ENCODE results near the gene PTPRD.

The PTPRD gene

DNA sequence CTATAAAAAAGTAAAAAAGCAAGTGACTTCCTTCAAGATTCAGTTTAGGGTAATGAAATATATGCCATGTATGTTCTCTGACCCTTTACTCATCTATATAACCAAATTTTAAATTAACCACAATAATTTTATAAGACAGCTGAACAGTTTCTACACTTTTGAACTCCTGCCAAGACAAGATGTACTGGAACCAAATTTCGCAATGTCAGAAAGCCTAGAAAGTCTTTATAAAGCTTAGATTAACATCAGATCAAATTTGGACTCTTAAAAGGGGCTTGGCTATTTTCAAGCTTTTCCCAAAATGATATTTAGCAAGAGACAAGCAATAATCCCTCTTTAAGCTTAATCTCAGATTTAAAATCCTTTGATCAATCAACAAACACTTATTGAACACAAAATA is 362.6 kb downstream of the PTPRD start:
- no peak overlapping the region for H3K4me3 ChIP-seq (ENCODE audit: low read length)
- H3K9me3 ChIP-seq (ENCODE audit: low read length) = no peaks in the 10 kb centered on the region
- no peaks in the 10 kb centered on the region for H3K27me3 ChIP-seq (ENCODE audit: insufficient read depth, low read length)
- peaks cover 11% of the 10 kb centered on the region for H3K4me1 ChIP-seq (ENCODE audit: insufficient read depth, low read length)
- H2AFZ ChIP-seq (ENCODE audit: low read depth, low read length) = no peak overlapping the region
- H3K36me3 ChIP-seq (ENCODE audit: insufficient read depth, low read length) = no peaks in the 10 kb centered on the region

DNA sequence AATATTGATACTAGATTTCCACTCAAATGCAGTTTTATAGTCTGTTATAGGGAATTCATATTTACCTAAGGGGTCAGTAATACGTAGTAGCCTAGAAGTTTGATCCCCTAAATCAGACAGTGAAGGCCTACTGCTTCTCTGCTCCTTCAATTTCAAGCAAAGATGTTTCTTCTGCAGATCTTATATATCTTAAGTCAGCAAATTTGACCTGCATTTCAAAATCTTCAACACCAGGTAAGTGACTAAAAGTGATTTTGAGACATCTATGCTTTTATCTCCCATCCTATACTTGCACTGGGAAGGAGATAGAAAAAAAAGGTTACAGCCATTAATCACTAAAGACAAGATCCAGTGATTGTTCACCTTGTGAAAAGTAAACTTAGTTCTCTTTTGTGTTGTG is 363.9 kb downstream of the PTPRD start:
- Histone ChIP-seq H3K9me3 (ENCODE audit: low read length) (no peaks in the 10 kb centered on the region), H3K4me3 (ENCODE audit: low read length) (no peak overlapping the region), H3K4me1 (ENCODE audit: insufficient read depth, low read length) (peaks cover 1% of the 10 kb centered on the region), H3K27me3 (ENCODE audit: insufficient read depth, low read length) (no peaks in the 10 kb centered on the region), H3K36me3 (ENCODE audit: insufficient read depth, low read length) (no peaks in the 10 kb centered on the region), H2AFZ (ENCODE audit: low read depth, low read length) (no peak overlapping the region)

DNA sequence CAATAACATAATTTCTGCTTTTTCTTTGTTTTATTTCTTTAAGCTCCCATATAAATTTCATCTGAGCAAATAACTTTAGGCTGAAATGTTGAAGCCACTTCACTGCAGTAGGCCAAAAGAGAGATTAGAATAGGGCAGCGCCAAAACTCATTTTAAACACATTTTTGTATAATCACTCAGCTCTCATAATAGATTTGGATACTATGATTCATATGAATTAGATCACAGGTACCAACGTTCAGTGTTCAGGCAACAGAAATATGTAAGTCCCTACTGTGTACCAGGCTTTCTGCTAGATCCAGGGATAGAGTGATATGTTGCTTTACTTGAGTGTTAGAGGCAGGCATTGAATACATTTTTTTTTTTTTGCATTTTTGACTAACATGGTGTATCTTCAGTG is 370.5 kb downstream of the PTPRD start:
- no peaks in the 10 kb centered on the region for H3K36me3 ChIP-seq (ENCODE audit: insufficient read depth, low read length)
- H3K9me3 ChIP-seq (ENCODE audit: low read length) = no peaks in the 10 kb centered on the region
- no peaks in the 10 kb centered on the region for H3K4me1 ChIP-seq (ENCODE audit: insufficient read depth, low read length)
- H3K27me3 ChIP-seq (ENCODE audit: insufficient read depth, low read length) = no peaks in the 10 kb centered on the region
- H2AFZ ChIP-seq (ENCODE audit: low read depth, low read length) = no peak overlapping the region
- H3K4me3 ChIP-seq (ENCODE audit: low read length) = no peak overlapping the region

DNA sequence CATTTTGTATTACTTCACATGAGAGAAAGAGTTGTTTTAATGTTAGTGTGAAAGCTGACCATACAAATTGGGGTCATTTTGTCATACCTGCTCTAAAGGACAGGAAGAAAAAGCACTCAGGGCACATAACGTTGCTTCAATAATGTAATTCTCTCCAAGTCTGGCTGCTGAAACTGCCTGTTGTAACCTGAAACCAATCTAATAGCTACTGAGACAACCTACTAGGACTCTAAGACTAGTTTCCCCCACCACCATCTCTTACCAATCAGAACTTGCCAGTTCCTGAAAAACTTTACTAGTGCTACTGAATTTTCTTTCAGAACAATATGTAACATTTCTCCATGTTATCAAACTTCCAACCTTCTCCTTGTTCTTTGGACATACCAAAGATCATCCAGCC is 374.7 kb downstream of the PTPRD start:
- Histone ChIP-seq H3K4me1 (ENCODE audit: insufficient read depth, low read length) (peaks cover 2% of the 10 kb centered on the region), H3K27me3 (ENCODE audit: insufficient read depth, low read length) (no peaks in the 10 kb centered on the region), H2AFZ (ENCODE audit: low read depth, low read length) (no peak overlapping the region), H3K4me3 (ENCODE audit: low read length) (no peak overlapping the region), H3K9me3 (ENCODE audit: low read length) (no peaks in the 10 kb centered on the region), H3K36me3 (ENCODE audit: insufficient read depth, low read length) (no peaks in the 10 kb centered on the region)

DNA sequence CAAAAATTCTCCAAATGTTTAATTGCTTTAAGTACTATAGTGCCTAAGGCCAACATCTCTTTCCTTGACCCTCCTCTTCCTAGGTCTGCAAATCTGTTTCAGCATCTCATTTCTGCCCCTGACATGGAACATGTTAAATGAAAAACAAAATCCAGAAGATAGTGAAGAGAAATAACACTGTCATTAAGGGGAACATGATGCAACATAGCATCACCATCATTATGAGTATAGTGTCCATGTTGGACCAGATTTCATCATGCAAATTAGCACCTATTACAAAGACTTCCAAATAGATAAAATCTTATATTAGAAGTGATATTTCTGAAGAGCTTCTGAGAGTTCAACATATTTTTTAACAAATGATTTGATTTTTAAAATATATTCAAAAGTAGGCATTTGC is 375.2 kb downstream of the PTPRD start:
- no peak overlapping the region for H3K4me3 ChIP-seq (ENCODE audit: low read length)
- H3K36me3 ChIP-seq (ENCODE audit: insufficient read depth, low read length) = no peaks in the 10 kb centered on the region
- H3K27me3 ChIP-seq (ENCODE audit: insufficient read depth, low read length) = no peaks in the 10 kb centered on the region
- H2AFZ ChIP-seq (ENCODE audit: low read depth, low read length) = no peak overlapping the region
- peaks cover 7% of the 10 kb centered on the region for H3K4me1 ChIP-seq (ENCODE audit: insufficient read depth, low read length)
- H3K9me3 ChIP-seq (ENCODE audit: low read length) = no peaks in the 10 kb centered on the region

DNA sequence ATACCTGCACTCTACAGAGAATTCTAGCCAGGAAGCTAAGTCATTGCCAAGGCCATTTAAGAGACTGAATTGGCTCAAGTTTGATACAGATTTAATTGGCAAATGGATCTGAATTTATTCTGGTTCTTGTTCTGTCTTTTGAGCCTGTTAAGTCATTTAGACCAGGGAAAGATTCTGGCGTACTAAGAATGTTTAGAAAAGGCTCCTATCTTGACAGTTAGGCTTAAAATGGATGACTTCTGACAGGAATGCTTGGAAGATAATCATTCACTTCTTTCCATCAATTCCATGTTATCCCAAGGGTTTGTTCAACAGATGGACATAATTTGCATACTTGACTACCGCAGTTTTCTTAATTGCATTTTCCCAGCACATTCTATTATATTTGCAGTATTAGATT is 376.6 kb downstream of the PTPRD start:
- H3K4me3 ChIP-seq (ENCODE audit: low read length) = no peak overlapping the region
- H3K4me1 ChIP-seq (ENCODE audit: insufficient read depth, low read length) = peaks cover 14% of the 10 kb centered on the region
- no peaks in the 10 kb centered on the region for H3K9me3 ChIP-seq (ENCODE audit: low read length)
- no peaks in the 10 kb centered on the region for H3K36me3 ChIP-seq (ENCODE audit: insufficient read depth, low read length)
- no peak overlapping the region for H2AFZ ChIP-seq (ENCODE audit: low read depth, low read length)
- H3K27me3 ChIP-seq (ENCODE audit: insufficient read depth, low read length) = no peaks in the 10 kb centered on the region

DNA sequence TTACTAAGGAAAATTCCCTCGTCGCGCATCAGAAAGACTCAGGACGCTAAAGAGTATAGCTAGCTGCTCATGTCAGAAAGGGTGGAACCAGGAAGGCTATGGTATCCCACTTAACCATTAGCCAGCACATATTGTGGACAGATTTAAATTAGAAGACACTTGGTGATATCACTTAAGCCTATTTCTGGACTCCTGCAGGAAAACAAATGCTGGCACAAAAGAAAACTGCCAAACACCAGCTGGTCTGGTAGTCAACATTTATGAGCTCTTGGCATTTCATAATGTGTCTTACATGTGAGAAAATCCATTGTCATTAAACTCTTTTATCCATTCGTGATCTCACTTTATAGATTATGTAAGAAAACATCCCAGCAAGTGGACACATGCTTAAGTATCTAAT is 377.4 kb downstream of the PTPRD start:
- Histone ChIP-seq H3K27me3 (ENCODE audit: insufficient read depth, low read length) (no peaks in the 10 kb centered on the region), H3K9me3 (ENCODE audit: low read length) (no peaks in the 10 kb centered on the region), H3K4me1 (ENCODE audit: insufficient read depth, low read length) (peaks cover 14% of the 10 kb centered on the region), H3K36me3 (ENCODE audit: insufficient read depth, low read length) (no peaks in the 10 kb centered on the region), H2AFZ (ENCODE audit: low read depth, low read length) (no peak overlapping the region), H3K4me3 (ENCODE audit: low read length) (no peak overlapping the region)

DNA sequence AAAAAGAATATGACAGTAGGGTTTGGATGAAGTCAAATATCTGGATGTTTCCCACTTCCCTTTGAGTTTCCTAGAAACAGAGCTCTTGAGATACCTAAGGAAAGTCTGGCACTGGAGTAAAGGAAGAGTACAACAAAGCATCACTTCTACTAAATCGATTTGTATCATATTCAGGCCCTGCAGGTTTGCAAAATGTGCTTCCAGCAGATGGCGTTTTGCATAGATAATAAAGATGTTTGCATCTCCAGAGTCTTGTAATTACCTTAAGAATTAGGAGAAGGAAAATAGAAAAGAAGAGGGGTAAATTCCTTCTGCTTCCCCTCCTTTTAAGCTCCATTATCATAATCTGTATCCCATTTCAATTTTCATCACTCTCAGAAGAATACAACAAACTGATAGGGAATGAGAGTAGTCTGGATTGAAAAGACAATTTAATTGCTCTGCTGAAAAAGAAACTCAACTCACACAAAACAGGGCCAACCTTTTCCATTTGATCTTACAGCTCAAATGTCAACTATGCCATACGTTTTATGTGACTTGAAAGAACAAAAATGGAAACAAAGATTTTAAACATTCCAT is 380.4 kb downstream of the PTPRD start:
- peak overlapping the region; percentile 71 for H2AFZ ChIP-seq (ENCODE audit: low read depth, low read length)
- H3K9me3 ChIP-seq (ENCODE audit: low read length) = no peaks in the 10 kb centered on the region
- no peak overlapping the region for H3K4me3 ChIP-seq (ENCODE audit: low read length)
- no peaks in the 10 kb centered on the region for H3K27me3 ChIP-seq (ENCODE audit: insufficient read depth, low read length)
- peaks cover 14% of the 10 kb centered on the region for H3K4me1 ChIP-seq (ENCODE audit: insufficient read depth, low read length)
- H3K36me3 ChIP-seq (ENCODE audit: insufficient read depth, low read length) = no peaks in the 10 kb centered on the region

DNA sequence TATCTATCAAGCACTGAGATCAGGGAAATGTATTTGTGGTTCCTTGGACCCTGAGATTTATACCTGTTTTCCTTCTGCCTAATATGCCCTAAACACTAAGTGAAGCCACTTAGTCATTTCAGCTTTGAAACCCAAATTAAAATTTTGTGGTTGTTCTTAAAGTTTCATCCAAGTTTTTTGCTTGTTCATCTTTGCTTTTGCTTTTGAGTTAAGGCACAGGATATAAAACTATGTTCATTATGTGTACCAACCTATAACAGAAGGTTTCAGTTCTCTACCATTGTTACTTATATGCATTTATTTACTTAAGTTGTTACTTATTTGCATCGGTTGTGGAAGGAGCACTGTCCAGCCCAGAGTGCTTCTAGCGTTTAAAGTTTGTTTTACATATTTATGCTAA is 382.3 kb downstream of the PTPRD start:
- no peaks in the 10 kb centered on the region for H3K36me3 ChIP-seq (ENCODE audit: insufficient read depth, low read length)
- no peak overlapping the region for H2AFZ ChIP-seq (ENCODE audit: low read depth, low read length)

DNA sequence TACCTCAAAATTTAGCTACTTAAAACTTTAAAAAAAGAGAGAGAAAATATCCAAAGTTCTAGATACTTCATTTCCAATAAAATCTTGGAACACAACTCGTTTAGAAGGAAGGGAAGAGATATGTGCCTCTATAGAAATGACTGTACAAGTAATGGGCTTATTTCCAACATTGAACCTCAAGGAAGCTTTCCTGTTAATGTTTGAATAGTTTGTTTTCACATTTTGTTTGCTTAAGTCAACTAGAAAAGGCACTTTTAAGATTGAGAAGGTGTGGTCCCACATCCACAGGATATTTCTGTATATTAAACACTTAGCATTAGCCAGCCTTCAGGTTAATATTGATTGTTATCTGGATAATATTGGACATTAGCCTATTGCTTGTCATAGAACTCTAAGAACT is 384.7 kb downstream of the PTPRD start:
- no peaks in the 10 kb centered on the region for H3K36me3 ChIP-seq (ENCODE audit: insufficient read depth, low read length)
- H3K4me3 ChIP-seq (ENCODE audit: low read length) = no peak overlapping the region
- H3K9me3 ChIP-seq (ENCODE audit: low read length) = no peaks in the 10 kb centered on the region
- H3K4me1 ChIP-seq (ENCODE audit: insufficient read depth, low read length) = peaks cover 12% of the 10 kb centered on the region
- H2AFZ ChIP-seq (ENCODE audit: low read depth, low read length) = no peak overlapping the region
- no peaks in the 10 kb centered on the region for H3K27me3 ChIP-seq (ENCODE audit: insufficient read depth, low read length)

More for the DNA sequence above, 382.3 kb downstream of the PTPRD start:
- Histone ChIP-seq H3K4me3 (ENCODE audit: low read length) (no peak overlapping the region), H3K4me1 (ENCODE audit: insufficient read depth, low read length) (peaks cover 14% of the 10 kb centered on the region), H3K27me3 (ENCODE audit: insufficient read depth, low read length) (no peaks in the 10 kb centered on the region), H3K9me3 (ENCODE audit: low read length) (no peaks in the 10 kb centered on the region)

DNA sequence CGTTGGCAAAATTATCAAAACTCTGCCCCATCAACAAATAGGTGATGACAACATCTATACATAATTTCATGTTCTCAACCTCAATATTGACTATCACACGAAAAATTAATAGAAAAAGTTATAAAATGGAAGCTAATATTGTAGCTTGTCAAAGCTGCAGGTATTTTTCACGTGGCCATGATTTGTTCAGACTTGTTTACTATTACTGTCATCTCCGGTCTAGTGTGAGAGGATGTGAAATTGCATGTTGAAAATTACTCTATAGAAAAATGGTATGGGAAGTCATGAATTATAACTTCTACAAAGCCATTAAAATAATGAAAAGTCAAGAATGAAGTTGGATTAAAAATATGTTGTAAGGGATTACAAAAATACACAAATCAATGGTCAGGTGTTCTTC is 385.8 kb downstream of the PTPRD start:
- no peaks in the 10 kb centered on the region for H3K9me3 ChIP-seq (ENCODE audit: low read length)
- H3K4me3 ChIP-seq (ENCODE audit: low read length) = no peak overlapping the region
- H3K36me3 ChIP-seq (ENCODE audit: insufficient read depth, low read length) = no peaks in the 10 kb centered on the region
- peaks cover 1% of the 10 kb centered on the region for H3K4me1 ChIP-seq (ENCODE audit: insufficient read depth, low read length)
- no peak overlapping the region for H2AFZ ChIP-seq (ENCODE audit: low read depth, low read length)
- H3K27me3 ChIP-seq (ENCODE audit: insufficient read depth, low read length) = no peaks in the 10 kb centered on the region

DNA sequence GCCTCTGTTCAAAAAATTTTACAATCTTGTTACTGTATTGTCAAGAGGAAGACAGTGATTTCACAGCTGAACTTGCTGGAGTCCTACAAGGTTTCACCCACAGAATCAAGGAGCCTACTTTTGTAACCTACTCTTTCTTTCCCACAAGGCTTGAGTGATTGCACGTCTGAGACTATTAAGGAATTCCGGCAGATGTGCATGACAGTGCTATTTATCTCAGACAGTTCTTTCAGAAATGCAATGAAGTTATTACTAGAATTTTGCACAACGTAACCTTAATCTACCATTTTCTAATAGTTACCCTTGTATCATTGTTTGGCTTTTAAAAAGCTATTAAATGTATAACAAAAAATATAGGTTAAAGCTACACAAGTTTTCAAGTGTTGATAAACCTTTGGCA is 400.1 kb downstream of the PTPRD start:
- Histone ChIP-seq H2AFZ (ENCODE audit: low read depth, low read length) (no peak overlapping the region), H3K27me3 (ENCODE audit: insufficient read depth, low read length) (no peaks in the 10 kb centered on the region), H3K36me3 (ENCODE audit: insufficient read depth, low read length) (no peaks in the 10 kb centered on the region), H3K4me1 (ENCODE audit: insufficient read depth, low read length) (no peaks in the 10 kb centered on the region), H3K9me3 (ENCODE audit: low read length) (no peaks in the 10 kb centered on the region), H3K4me3 (ENCODE audit: low read length) (no peak overlapping the region)

DNA sequence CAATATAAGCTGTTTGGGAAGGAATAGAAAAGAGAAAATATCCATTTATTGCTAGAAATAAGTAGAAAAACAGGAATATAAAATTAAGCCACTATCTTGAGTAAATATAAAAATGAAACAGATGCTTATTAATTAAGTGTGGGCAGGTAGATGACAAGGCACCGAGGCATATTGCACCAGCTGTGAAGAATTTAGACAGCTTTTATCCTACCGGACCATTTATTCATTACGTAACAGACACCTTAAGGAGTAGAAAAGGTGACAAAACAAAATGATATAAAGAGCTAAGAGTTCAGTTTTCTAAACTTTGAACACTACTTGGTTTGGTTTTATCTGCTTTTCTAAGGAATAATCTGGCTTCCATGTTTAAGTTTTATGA is 404.1 kb downstream of the PTPRD start:
- Histone ChIP-seq H3K4me1 (ENCODE audit: insufficient read depth, low read length) (no peaks in the 10 kb centered on the region), H3K27me3 (ENCODE audit: insufficient read depth, low read length) (no peaks in the 10 kb centered on the region), H3K36me3 (ENCODE audit: insufficient read depth, low read length) (no peaks in the 10 kb centered on the region), H3K4me3 (ENCODE audit: low read length) (no peak overlapping the region), H2AFZ (ENCODE audit: low read depth, low read length) (no peak overlapping the region), H3K9me3 (ENCODE audit: low read length) (no peaks in the 10 kb centered on the region)

DNA sequence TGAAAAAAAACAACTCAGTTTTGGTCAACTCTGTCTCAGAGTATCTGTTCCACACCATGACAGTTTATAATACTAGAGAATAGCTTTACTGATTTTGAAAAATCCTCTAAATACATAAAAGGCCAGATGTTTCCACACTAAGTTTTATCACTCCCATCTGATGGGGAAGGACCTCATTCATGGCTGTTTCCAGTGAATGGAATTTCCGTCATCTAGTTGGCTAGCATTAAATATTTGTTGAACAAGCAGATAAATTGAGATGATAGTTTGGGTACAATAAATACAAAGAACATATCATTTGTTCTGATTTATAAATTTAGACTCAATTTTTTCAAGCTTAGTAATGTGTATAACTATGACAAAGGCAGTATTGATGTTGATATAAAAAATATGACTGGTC is 408.5 kb downstream of the PTPRD start:
- Histone ChIP-seq H3K4me1 (ENCODE audit: insufficient read depth, low read length) (no peaks in the 10 kb centered on the region), H3K9me3 (ENCODE audit: low read length) (no peaks in the 10 kb centered on the region), H3K4me3 (ENCODE audit: low read length) (no peak overlapping the region), H2AFZ (ENCODE audit: low read depth, low read length) (no peak overlapping the region), H3K27me3 (ENCODE audit: insufficient read depth, low read length) (no peaks in the 10 kb centered on the region), H3K36me3 (ENCODE audit: insufficient read depth, low read length) (no peaks in the 10 kb centered on the region)
